ENCODE data around the gene SLC24A3.
A peak's percentile ranks its signal among the peaks of the same experiment; 100 is the strongest.

SLC24A3 gene

GRCh38 chr20:19336631-19337030 lies 124.2 kb downstream of the SLC24A3 start:
- TF ChIP-seq CTCF (IDR thresholded peaks at IDR 0.05; ENCODE audit: borderline replicate concordance, control extremely low read depth, extremely low read depth, insufficient read depth, missing control alignments): no peak
- no peak for DNase-seq (ENCODE audit: low spot score)
- in situ Hi-C loops (cut with MboI; ENCODE audit: low sequenced_read_pairs, unreplicated experiment): no loop called here

- in situ Hi-C loops (cut with MboI; ENCODE audit: low sequenced_read_pairs, unreplicated experiment): no loop called here
- no peak for TF ChIP-seq CTCF (IDR thresholded peaks at IDR 0.05; ENCODE audit: borderline replicate concordance, control extremely low read depth, extremely low read depth, insufficient read depth, missing control alignments)
- DNase-seq (ENCODE audit: low spot score): no peak
These were observed 125.9 kb downstream of the SLC24A3 start for GRCh38 chr20:19338380-19338779.

- no peak for DNase-seq (ENCODE audit: low spot score)
- no peak for TF ChIP-seq CTCF (IDR thresholded peaks at IDR 0.05; ENCODE audit: borderline replicate concordance, control extremely low read depth, extremely low read depth, insufficient read depth, missing control alignments)
- in situ Hi-C loops (cut with MboI; ENCODE audit: low sequenced_read_pairs, unreplicated experiment): no loop called here
These were observed 126.5 kb downstream of the SLC24A3 start for GRCh38 chr20:19338960-19339359.

GRCh38 chr20:19341348-19342053 lies 129.1 kb downstream of the SLC24A3 start:
- in situ Hi-C loops (cut with MboI; ENCODE audit: low sequenced_read_pairs, unreplicated experiment): no loop called here
- DNase-seq (ENCODE audit: low spot score): no peak
- no peak for TF ChIP-seq CTCF (IDR thresholded peaks at IDR 0.05; ENCODE audit: borderline replicate concordance, control extremely low read depth, extremely low read depth, insufficient read depth, missing control alignments)

GRCh38 chr20:19344341-19344740 lies 131.9 kb downstream of the SLC24A3 start:
- TF ChIP-seq CTCF (IDR thresholded peaks at IDR 0.05; ENCODE audit: borderline replicate concordance, control extremely low read depth, extremely low read depth, insufficient read depth, missing control alignments): no peak
- in situ Hi-C loops (cut with MboI; ENCODE audit: low sequenced_read_pairs, unreplicated experiment): no loop called here
- DNase-seq (ENCODE audit: low spot score): no peak

- TF ChIP-seq CTCF (IDR thresholded peaks at IDR 0.05; ENCODE audit: borderline replicate concordance, control extremely low read depth, extremely low read depth, insufficient read depth, missing control alignments): no peak
- DNase-seq (ENCODE audit: low spot score): peak; percentile 28
- in situ Hi-C loops (cut with MboI; ENCODE audit: low sequenced_read_pairs, unreplicated experiment): no loop called here
These were observed 135.6 kb downstream of the SLC24A3 start for GRCh38 chr20:19347943-19348456.
